Measurements from ENCODE around the gene GNAS. TPM values are rescaled to one million over a fixed set of nuclear protein-coding genes. Genes with fewer than 3 reads are reported as not detected.

GNAS gene
- total and polyA plus RNA-seq, 12 donors = 614 to 6,333 (median 1,418) TPM

DNA sequence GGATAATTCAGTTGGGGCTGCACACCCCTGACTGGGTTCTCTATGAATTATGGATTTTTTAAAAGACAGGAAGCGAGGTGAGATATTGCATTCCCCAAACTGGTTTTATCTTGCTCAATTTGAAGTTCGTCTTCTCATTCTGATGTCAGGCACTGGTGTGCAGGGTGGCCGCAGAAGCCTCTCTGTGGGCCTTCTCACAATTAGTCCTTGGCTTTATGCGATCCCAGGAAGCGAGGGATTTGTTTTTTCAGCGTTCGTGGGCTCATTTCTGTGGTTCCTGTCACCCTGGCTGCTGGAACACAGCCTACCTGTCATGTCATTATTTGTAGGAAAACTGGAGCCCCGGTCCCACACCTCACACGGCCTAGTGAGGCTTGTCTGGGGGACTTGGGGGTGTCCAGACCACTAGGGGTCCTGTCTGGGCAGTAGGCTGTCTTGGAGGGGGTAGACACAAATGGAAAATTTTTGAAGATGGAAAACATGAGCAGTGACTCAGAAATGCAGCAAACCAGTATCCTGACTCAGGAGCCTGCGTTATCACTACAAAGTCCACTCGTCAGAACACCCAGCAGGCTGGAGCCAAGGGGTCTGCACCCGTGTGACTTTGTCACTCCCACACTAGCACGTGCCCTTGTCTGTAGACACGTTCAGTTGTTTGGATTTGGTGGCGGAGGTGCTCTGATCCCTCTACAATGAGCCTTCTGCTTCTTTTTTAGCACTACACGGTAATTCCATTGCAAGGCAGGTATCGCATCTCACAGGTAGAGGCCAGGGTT is 44.1 kb upstream of the GNAS start:
- Histone ChIP-seq H3K9me3 (replicated peaks in 1 of 3) (no peaks in the 10 kb centered on the region), H3K27me3 (no peaks in the 10 kb centered on the region), H3K4me1 (replicated peaks in 1 of 2) (no peaks in the 10 kb centered on the region), H3K36me3 (replicated peaks in 1 of 2) (no peaks in the 10 kb centered on the region), H3K4me3 (no peak overlapping the region), H3K27ac (no peak overlapping the region)
- DNase-seq = no peak
- no peak for TF ChIP-seq POLR2A (IDR thresholded peaks at IDR 0.05)
- TF ChIP-seq, protein P1, sequence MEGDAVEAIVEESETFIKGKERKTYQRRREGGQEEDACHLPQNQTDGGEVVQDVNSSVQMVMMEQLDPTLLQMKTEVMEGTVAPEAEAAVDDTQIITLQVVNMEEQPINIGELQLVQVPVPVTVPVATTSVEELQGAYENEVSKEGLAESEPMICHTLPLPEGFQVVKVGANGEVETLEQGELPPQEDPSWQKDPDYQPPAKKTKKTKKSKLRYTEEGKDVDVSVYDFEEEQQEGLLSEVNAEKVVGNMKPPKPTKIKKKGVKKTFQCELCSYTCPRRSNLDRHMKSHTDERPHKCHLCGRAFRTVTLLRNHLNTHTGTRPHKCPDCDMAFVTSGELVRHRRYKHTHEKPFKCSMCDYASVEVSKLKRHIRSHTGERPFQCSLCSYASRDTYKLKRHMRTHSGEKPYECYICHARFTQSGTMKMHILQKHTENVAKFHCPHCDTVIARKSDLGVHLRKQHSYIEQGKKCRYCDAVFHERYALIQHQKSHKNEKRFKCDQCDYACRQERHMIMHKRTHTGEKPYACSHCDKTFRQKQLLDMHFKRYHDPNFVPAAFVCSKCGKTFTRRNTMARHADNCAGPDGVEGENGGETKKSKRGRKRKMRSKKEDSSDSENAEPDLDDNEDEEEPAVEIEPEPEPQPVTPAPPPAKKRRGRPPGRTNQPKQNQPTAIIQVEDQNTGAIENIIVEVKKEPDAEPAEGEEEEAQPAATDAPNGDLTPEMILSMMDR (IDR thresholded peaks at IDR 0.05) = no peak
- intact Hi-C loops (cut with DNase I) = no loop called here
- 72 to 81% (median 78%) methylated on average over 15 to 17 of the region's 17 CpGs for WGBS, 4 donors

DNA sequence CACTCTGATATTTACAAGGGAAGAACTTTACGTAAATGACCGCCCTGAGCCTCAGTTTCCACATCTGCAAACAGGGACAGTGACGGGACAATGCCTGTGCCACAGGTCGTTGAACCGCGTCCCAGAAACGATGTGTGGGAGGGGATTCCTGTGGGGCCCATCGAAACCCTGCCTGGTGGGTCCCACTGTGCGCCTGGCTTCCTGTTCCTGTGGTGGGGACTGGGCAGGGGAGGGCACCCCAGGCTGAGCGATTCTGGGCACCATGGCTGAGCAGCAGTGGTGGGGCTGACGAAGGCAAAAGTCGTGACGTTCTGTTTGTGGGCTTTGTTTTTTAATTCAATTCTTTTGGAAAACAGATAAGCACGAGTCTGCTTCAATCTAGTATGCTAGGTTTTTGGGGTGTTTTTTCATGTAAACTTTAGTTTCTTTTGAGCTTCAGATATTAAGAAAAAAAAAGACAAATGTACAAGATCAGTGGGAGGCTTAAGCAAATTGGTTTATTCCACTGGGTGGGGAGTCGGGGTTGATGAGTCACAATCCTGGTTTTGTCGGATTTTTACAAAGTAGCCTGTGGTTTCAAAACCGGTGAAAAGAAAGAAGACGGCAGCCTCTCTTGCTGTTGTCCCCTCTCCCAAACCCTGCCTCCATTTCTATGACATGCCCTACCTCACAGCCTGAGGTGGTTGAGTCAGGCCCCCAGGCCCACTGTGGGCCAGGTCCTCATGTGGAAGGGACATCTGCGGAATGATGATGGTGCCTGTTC is 42.2 kb upstream of the GNAS start:
- intact Hi-C loops (cut with DNase I) = no loop called here
- TF ChIP-seq, protein P1 (IDR thresholded peaks at IDR 0.05) = no peak
- no peak for TF ChIP-seq POLR2A (IDR thresholded peaks at IDR 0.05)
- H3K4me3 ChIP-seq = no peak overlapping the region
- H3K36me3 ChIP-seq (replicated peaks in 1 of 2) = no peaks in the 10 kb centered on the region
- H3K27me3 ChIP-seq = no peaks in the 10 kb centered on the region
- no peak for DNase-seq
- 83 to 89% (median 84%) methylated on average over 18 to 19 of the region's 19 CpGs for WGBS, 4 donors
- H3K9me3 ChIP-seq (replicated peaks in 1 of 3) = no peaks in the 10 kb centered on the region
- H3K27ac ChIP-seq = no peak overlapping the region
- H3K4me1 ChIP-seq (replicated peaks in 1 of 2) = no peaks in the 10 kb centered on the region

DNA sequence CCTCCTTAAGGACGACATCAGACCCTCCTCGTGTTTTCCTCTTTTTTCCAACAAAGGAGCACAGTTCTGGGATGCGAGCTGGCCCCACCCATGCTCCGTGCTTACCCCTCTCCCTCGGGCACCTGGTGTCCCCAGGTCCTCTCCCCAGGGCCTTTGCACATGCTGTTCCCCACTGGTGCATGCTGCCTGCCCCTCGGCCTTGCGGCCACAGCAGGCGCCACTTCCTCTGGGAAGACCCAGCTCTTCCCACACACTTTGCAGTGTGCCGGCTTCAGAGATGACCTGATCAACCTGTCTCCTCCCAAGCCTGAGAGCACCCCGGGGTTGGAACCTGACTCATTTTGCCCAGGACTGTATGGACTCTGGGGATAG is 41.7 kb upstream of the GNAS start:
- WGBS, 4 donors = 82 to 94% (median 87%) methylated on average over 10 of the region's 10 CpGs
- H3K4me1 ChIP-seq (replicated peaks in 1 of 2) = no peaks in the 10 kb centered on the region
- no peaks in the 10 kb centered on the region for H3K27me3 ChIP-seq
- intact Hi-C loops (cut with DNase I) = no loop called here
- DNase-seq = no peak
- H3K36me3 ChIP-seq (replicated peaks in 1 of 2) = no peaks in the 10 kb centered on the region
- TF ChIP-seq POLR2A (IDR thresholded peaks at IDR 0.05) = no peak
- TF ChIP-seq, protein P1 (IDR thresholded peaks at IDR 0.05) = no peak
- no peaks in the 10 kb centered on the region for H3K9me3 ChIP-seq (replicated peaks in 1 of 3)
- H3K27ac ChIP-seq = no peak overlapping the region
- no peak overlapping the region for H3K4me3 ChIP-seq

DNA sequence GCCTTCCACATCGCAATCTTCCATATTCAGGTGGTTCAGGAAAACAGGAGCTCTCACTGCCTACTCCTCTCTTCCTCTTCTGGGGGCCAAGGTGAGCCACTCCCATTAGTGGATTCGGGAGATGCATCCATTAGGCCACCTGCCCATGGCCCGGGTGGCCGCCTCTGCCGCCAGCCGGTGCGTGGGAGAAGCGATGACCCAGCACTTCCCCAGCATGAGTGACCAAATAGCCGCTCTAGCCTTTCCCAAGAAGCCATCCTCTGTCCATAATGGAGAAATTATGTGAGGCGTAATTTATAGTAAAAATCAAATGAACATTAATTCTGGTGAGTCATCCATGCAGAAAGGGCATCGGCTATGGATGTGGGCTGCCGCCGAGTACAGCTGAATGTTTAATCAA is 41.2 kb upstream of the GNAS start:
- no peak for DNase-seq
- 88 to 95% (median 91%) methylated on average over 13 of the region's 13 CpGs for WGBS, 4 donors

More for the DNA sequence above, 41.2 kb upstream of the GNAS start:
- Histone ChIP-seq H3K36me3 (replicated peaks in 1 of 2) (no peaks in the 10 kb centered on the region), H3K4me1 (replicated peaks in 1 of 2) (no peaks in the 10 kb centered on the region), H3K9me3 (replicated peaks in 1 of 3) (no peaks in the 10 kb centered on the region), H3K27ac (no peak overlapping the region), H3K27me3 (no peaks in the 10 kb centered on the region), H3K4me3 (no peak overlapping the region)
- TF ChIP-seq, protein P1 (IDR thresholded peaks at IDR 0.05) = no peak
- intact Hi-C loops (cut with DNase I) = no loop called here
